Adrenal gland (tissue), 12 donors: ENCODE results near the gene ATG16L1. TPM values are rescaled to one million over a fixed set of nuclear protein-coding genes. Genes with fewer than 3 reads are reported as not detected.

Experiments
- DNase-seq, 7 donors: peaks; one replicate each; pipeline ENCODE4 v3.0.0-alpha.2; 2019 to 2020
- H3K27ac ChIP-seq, 5 donors: fragments of 200-600 bp; sonication (generic) in 4 of 5; 1 replicate in 3 of 5; 2 replicates in 2 of 5; pipeline versions ENCODE4 v1.5.1 to v1.8.0; 2016 to 2020; ENCODE audit warnings: mild to moderate bottlenecking in 1 of 5
- H3K27me3 ChIP-seq: fragments of 200-600 bp; 2 replicates; pipeline ENCODE4 v1.8.0; 2021
- H3K36me3 ChIP-seq, 2 donors: fragments of 200-600 bp; replicated peaks in 1 of 2; 1 replicate in 1 of 2; 2 replicates in 1 of 2; pipeline versions ENCODE4 v1.5.1 to v1.8.0; 2018 to 2022
- H3K4me1 ChIP-seq, 2 donors: fragments of 200-600 bp; replicated peaks in 1 of 2; 1 replicate in 1 of 2; 2 replicates in 1 of 2; pipeline versions ENCODE4 v1.5.1 to v1.8.0; 2018 to 2021
- H3K4me3 ChIP-seq, 4 donors: fragments of 200-600 bp; sonication (generic) in 3 of 4; one replicate each; pipeline ENCODE4 v1.5.1; 2016 to 2018
- H3K9me3 ChIP-seq, 3 donors: fragments of 200-600 bp; sonication (generic) in 1 of 3; replicated peaks in 1 of 3; 1 replicate in 2 of 3; 2 replicates in 1 of 3; pipeline versions ENCODE4 v1.5.1 to v1.8.0; 2016 to 2021
- POLR2A ChIP-seq, 2 donors: fragments of 450-650 bp; IDR thresholded peaks; one replicate each; pipeline ENCODE4 v1.6.1; 2017; ENCODE audit warnings: antibody characterized with exemption in 2 of 2, mild to moderate bottlenecking in 2 of 2, moderate library complexity in 1 of 2
- WGBS, 4 donors: extraction: QIAGEN DNeasy Blood & Tissue Kit in 2 of 4; methylation state at CpG; one replicate each; pipeline versions ENCODE4 v1.1.5 to v1.1.7; 2013 to 2017; 5-methylcytosine and 5-hydroxymethylcytosine counted together
- intact Hi-C, 2 donors: fragments of 100-400 bp; cut with DNase I; formaldehyde crosslinking; loops; one replicate each; pipeline versions ENCODE4 v1.14.1 to v1.15.0; 2022 to 2023
- polyA plus RNA-seq, 3 donors: library from polyadenylated mRNA; stranded (reverse); fragments of 200-250 nt in 2 of 3; fragments of 350-450 nt in 1 of 3; fragmentation: Illumina TruSeq in 1 of 3; extraction: RNeasy Lipid Tissue Mini Kit (QIAGEN cat#74804) in 1 of 3; gene quantifications; one replicate each; pipeline ENCODE4 v1.2.3, GENCODE V29; 2013 to 2014
- small RNA-seq, 2 donors: library from RNA; depleted of rRNA; stranded (forward); fragments of <200 nt; gene quantifications; one replicate each; pipeline ENCODE3, GENCODE V24; 2016
- total RNA-seq, 9 donors: library from RNA; depleted of rRNA in 4 of 9; stranded (reverse); fragments of >200 nt in 4 of 9; fragments of 120-200 nt in 1 of 9; fragmentation: NEBNext Ultra II Directional in 1 of 9; extraction: Animal tissue kit (Norgen Biotek cat#: 25700) in 1 of 9; gene quantifications; one replicate each; pipeline versions ENCODE4 v1.1.0 to v1.2.4, GENCODE V29; 2013 to 2023
- TF ChIP-seq, protein P1 (sequence below), 6 experiments: fragments of 450-650 bp in 4 of 6; fragments of 200-600 bp in 2 of 6; sonication (generic) in 1 of 6; IDR thresholded peaks; 1 replicate in 5 of 6; 2 replicates in 1 of 6; pipeline versions ENCODE4 v1.5.1 to v1.8.0; 2016 to 2021; ENCODE audit warnings: antibody characterized with exemption in 6 of 6, mild to moderate bottlenecking in 2 of 6, moderate library complexity in 1 of 6
- donor health status: healthy with polysubstance abuse.
- donor health status: Bipolar disorder and iron deficiency.
- donor health status: DM: yes; HTN: yes; CAD: no.
- donor health status: DM: no; HTN: no; CAD: no.
- donor health status: DM: no; HTN: no; CAD: no.
- donor health status: DM: yes; HTN: yes; CAD: no.

ATG16L1 gene
- total and polyA plus RNA-seq, 12 donors, result 10.0 to 37.7 (median 22.1) TPM

DNA sequence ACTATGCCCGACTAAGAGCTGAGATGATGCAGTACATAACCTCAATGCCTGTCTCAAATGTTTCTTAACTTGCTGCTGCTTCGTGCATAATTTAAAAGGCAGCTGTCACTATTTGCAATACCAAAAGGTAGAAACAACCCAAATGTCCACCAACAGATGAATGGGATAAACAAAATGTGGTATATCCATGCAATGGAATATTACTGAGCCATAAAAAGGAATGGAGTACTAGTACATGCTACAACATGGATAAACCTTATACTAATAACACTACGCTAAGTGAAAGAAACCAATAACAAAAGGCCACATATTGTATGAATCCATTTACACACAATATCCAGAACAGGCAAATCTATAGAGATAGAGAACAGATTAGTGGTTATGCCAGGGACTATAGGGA is 89.8 kb downstream of the ATG16L1 start:
- Histone ChIP-seq H3K36me3 (no peaks in the 10 kb centered on the region), H3K27me3 (no peaks in the 10 kb centered on the region), H3K4me3 (no peak overlapping the region), H3K9me3 (no peaks in the 10 kb centered on the region), H3K27ac (no peak overlapping the region), H3K4me1 (no peaks in the 10 kb centered on the region)
- TF ChIP-seq POLR2A (IDR thresholded peaks at IDR 0.05), result no peak
- TF ChIP-seq, protein P1, sequence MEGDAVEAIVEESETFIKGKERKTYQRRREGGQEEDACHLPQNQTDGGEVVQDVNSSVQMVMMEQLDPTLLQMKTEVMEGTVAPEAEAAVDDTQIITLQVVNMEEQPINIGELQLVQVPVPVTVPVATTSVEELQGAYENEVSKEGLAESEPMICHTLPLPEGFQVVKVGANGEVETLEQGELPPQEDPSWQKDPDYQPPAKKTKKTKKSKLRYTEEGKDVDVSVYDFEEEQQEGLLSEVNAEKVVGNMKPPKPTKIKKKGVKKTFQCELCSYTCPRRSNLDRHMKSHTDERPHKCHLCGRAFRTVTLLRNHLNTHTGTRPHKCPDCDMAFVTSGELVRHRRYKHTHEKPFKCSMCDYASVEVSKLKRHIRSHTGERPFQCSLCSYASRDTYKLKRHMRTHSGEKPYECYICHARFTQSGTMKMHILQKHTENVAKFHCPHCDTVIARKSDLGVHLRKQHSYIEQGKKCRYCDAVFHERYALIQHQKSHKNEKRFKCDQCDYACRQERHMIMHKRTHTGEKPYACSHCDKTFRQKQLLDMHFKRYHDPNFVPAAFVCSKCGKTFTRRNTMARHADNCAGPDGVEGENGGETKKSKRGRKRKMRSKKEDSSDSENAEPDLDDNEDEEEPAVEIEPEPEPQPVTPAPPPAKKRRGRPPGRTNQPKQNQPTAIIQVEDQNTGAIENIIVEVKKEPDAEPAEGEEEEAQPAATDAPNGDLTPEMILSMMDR (IDR thresholded peaks at IDR 0.05), result no peak
- intact Hi-C loops, result no loop called here
- 94 to 99% (median 96%) methylated on average over 3 of the region's 3 CpGs for WGBS, 4 donors
- DNase-seq, result no peak

DNA sequence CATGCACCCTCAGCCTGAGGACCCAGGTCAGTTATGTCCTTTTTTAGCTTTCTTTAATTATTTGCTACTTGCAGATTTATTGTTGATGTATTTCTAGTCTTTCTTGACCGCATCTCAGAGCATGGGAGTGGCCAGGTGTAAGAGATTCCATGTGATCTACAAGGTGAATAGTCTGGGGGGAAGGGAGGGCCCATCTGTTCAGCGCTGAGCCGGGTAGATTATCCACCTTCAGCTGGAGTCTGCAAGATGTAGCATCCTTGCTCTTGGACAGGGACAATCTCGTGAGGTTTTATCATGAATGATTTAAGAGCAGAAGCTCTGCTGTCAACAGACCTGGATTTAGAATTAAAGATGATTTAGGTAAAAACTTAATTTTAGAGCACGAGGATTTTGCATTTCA is 90.8 kb downstream of the ATG16L1 start:
- Histone ChIP-seq H3K9me3 (no peaks in the 10 kb centered on the region), H3K27ac (no peak overlapping the region), H3K4me3 (no peak overlapping the region), H3K4me1 (no peaks in the 10 kb centered on the region), H3K36me3 (no peaks in the 10 kb centered on the region), H3K27me3 (no peaks in the 10 kb centered on the region)
- intact Hi-C loops, result no loop called here
- DNase-seq, result no peak
- 80 to 85% (median 82%) methylated on average over 5 of the region's 5 CpGs for WGBS, 4 donors
- no peak for TF ChIP-seq POLR2A (IDR thresholded peaks at IDR 0.05)
- TF ChIP-seq, protein P1 (IDR thresholded peaks at IDR 0.05), result no peak

DNA sequence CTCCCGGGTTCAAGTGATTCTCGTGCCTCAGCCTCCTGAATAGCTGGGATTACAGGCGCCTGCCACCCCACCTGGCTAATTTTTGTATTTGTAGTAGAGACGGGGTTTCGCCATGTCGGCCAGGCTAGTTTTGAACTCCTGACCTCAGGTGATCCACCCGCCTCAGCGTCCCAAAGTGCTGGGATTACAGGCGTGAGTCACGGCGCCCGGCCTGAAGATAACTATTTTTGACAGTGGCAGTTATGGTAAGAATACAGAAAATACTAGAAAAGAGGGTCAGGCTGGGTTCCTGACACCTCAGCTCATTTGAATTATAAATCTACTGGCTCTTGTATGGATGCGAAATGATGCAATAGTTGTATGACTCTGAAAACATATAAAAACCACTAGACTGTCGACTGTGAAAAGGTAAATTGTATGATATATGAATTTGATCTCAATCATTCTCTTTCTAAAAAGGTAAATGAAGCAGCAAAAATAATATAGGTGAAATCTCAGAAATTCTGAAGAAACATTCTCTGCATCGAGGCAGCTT is 91.8 kb downstream of the ATG16L1 start:
- WGBS, 4 donors, result 90 to 93% (median 92%) methylated on average over 15 of the region's 15 CpGs
- no peak for DNase-seq
- no peaks in the 10 kb centered on the region for H3K27me3 ChIP-seq

More for the DNA sequence above, 91.8 kb downstream of the ATG16L1 start:
- intact Hi-C loops, result no loop called here
- no peak overlapping the region for H3K4me3 ChIP-seq
- H3K9me3 ChIP-seq, result no peaks in the 10 kb centered on the region
- H3K36me3 ChIP-seq, result no peaks in the 10 kb centered on the region
- TF ChIP-seq POLR2A (IDR thresholded peaks at IDR 0.05), result no peak
- TF ChIP-seq, protein P1 (IDR thresholded peaks at IDR 0.05), result no peak
- no peak overlapping the region for H3K27ac ChIP-seq
- no peaks in the 10 kb centered on the region for H3K4me1 ChIP-seq

Small RNA genes within 50 kb of the gene (small RNA-seq; reads per million reads assigned to genes)
- gene RN7SL32P (0 reads per million in 2 donors), gene SCARNA5 (188 to 286 reads per million in 2 donors), gene SCARNA6 (20.4 to 26.9 reads per million in 2 donors)

Other genes starting within 250 kb of the ATG16L1 start
- gene NGEF, start 238.4 kb upstream of the ATG16L1 start, total RNA-seq, result 100 to 1,000 TPM in 1 of 9 donors, 10 to 100 TPM in 8; 32.0 to 258 (median 51.1) TPM
- gene NGEF, start 238.4 kb upstream of the ATG16L1 start, polyA plus RNA-seq, result 100 to 1,000 TPM in 1 of 3 donors, 10 to 100 TPM in 2; 10.1 to 467 (median 28.5) TPM
- not detected for gene NEU2, start 219.0 kb upstream of the ATG16L1 start, total RNA-seq
- not detected for gene NEU2, start 219.0 kb upstream of the ATG16L1 start, polyA plus RNA-seq
- gene INPP5D, start 191.3 kb upstream of the ATG16L1 start, total RNA-seq, result 10 to 100 TPM in 7 of 9 donors, 1 to 10 TPM in 2; 3.4 to 29.4 (median 14.4) TPM
- gene INPP5D, start 191.3 kb upstream of the ATG16L1 start, polyA plus RNA-seq, result 10 to 100 TPM in 1 of 3 donors, 1 to 10 TPM in 2; 4.5 to 15.6 (median 5.9) TPM
- under 1 TPM in 1 of 9 donors, not detected in 8; 0.06 TPM for gene SAG, start 56.1 kb downstream of the ATG16L1 start, total RNA-seq
- gene SAG, start 56.1 kb downstream of the ATG16L1 start, polyA plus RNA-seq, result under 1 TPM in 1 of 3 donors, not detected in 2; 0.20 TPM
- gene DGKD, start 102.8 kb downstream of the ATG16L1 start, total RNA-seq, result 10 to 100 TPM in 7 of 9 donors, 1 to 10 TPM in 2; 8.8 to 25.2 (median 16.2) TPM
- 10 to 100 TPM in 2 of 3 donors, 1 to 10 TPM in 1; 6.8 to 43.8 (median 16.7) TPM for gene DGKD, start 102.8 kb downstream of the ATG16L1 start, polyA plus RNA-seq